ENCODE results near the gene PRR23B.

The PRR23B gene

DNA sequence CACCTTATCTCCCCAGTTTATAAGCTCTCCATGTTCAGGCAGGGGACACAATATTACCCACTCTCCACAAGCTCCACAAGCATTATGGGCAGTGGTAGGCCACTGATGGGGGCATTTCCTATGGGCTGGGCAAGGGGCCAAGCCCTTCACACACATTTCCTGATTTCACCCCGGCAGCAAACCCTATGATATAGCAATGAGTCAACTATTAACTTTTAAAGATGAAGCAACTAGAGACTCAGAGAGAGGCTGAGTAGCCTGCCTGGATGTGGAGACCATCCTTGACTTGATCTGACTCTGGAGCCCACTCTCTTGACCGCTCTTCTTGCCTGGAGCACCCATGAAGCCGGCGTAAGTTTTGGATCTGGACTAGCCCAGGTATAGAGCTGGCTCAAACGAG lies 46.3 kb downstream of the PRR23B start:
- no peak for DNase-seq (ENCODE audit: low read depth in 2 of 2)

DNA sequence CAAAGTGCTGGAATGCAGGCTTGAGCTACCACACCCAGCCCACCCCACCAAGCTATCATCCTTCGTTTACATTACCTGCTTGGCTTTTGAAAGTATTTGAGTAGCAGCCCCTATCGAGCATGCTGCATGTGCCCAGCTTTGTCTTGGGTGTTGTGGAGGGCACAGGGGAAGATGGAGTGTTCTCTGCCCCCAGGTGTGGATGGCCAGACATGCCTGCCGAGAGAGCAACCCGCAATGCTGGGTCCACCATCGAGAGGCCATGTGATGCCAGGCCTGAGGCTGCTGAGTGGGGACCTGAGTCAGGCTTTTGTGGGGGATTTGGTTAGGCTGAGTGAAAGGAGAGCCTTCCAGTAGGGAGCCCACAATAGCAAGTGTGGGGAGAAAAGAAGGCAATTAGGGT lies 47.8 kb downstream of the PRR23B start:
- DNase-seq (ENCODE audit: low read depth in 2 of 2) = no peak

- DNase-seq (ENCODE audit: low read depth in 2 of 2) = no peak
Measured at GRCh38 chr3:138971766-138972320, 48.9 kb downstream of the PRR23B start.

Measured in fibroblast of skin of left quadriceps (primary cell).